NCI-H748 treated with DMSO at 0.1 percent for 48 hours (cell line): ENCODE data around the gene ASAP2.

ENCODE experiments used
- DNase-seq: peaks from one replicate; lab custom pipeline; 2025; lab: John Stamatoyannopoulos, UW

ASAP2 gene

DNA sequence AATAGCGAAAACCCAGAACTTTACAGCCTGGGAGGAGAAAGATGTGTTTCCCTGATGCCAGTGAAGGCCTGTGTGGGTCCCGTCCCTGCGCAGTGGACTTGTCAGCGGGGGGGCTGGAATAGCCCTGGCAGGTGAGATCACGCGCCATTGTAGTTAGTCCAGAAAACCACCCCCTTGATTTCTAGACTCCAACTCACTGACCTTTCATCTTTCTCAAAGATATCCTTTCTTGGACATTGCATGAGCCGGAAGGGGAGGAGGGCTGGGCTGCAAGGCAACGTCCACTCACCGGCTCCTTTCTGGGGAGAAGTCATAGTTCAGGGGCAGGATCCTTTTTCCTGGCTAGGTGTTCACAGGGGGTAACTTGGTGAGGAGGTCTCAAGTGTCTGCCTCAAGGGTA is 22.3 kb upstream of the ASAP2 start:
- no peak for DNase-seq

DNA sequence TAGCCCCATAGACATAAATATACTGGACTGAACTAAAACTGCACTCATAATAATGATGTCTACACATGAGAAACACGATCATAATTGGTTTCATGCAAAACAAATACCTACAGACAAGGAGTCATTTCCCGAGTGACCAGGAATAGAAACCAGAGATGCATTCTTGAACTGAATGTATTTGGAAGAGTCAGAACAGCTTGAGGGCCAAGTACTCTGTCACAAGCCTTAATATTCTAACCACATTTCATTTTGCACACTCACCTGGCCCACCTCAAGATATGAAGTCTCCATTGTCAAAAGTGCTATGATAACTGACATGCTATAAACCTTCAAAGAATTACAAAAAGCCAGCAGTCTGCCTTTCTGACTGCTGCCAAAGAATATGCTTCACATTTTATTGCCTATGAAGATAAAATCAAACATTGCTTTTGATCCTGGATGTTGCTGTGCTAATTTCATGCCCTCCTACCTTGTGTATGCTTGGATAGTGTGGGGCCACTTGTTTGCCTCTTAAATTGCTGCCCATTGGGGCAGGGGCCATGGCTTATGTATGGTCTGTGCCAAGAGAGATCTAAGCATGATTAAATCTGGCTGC is 18.9 kb upstream of the ASAP2 start:
- no peak for DNase-seq

DNA sequence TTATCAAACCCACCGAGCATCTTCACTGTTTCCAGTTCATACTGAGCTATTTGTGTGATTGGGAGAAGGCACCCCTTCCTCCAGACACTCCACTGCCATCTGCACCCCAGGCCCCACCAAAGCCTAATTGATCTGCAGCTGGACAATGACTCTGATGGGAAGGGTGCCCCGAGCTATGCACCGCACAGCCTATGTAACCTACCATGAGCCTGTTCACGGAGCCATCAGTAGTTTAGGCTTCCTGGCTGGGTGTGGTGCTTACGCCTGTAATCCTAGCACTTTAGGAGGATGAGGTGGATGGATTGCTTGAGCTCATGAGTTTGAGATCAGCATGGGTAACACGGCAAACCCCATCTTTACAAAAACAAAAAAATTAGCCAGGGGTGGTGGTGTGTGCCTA is 17.8 kb upstream of the ASAP2 start:
- DNase-seq: no peak

DNA sequence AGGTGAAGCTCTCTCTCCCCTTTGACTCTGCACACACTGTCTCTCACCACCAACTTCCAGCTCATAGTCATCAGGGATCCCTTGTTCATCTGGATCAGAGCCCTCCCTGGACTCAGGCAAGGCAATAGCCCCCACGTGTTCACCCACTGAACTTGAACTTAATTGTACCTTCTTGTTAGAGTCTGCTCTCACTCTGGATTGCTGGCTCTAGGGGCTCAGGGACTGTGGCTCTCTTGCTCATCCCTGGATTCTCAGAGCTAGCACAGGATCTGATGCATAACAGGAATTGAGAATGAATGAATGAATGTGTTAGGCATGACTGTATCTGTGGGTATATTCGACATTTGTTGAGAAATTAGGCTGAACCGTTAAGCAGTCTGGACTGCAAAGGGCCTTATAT is 16.7 kb upstream of the ASAP2 start:
- no peak for DNase-seq

DNA sequence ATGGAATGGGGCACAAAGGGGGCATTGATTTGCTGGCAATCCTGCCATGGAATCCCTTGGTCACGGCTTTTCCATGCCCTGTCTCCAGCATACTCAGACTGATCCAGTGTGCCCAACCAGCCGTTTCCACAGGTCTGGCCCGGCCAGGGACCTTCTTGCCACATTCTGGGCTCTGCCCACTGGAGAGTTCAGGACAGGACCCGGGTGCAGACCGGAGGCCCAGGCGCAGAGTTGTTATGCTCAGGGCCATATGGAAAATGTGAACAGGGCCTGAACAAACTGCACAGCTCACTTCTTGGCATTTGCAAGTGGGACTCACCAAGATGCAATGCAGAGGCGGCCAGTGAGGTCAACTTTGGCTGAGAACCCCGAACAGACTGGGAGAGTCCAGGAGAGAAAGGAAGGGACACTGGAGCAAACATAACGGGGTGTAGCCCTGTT is 15.6 kb upstream of the ASAP2 start:
- DNase-seq: no peak

DNA sequence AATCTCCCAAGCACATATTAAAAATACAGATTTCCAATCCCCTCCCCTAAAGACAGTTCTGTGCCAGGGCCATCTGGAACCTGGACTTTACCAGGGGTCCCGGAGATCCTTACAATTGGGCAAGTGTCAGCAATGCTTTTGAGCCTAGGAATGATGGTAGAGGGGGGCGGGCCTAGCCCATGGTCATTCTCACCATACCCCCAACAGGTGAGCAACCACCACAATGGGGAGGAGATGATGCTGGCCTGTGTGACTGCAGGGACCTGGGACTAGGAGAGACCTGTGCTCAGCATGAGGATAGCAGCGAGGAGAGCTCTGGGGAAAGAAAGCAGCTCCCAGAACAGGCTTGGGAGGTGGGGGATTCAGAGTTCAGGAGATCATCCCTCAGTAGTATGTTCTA is 13.9 kb upstream of the ASAP2 start:
- DNase-seq: no peak

DNA sequence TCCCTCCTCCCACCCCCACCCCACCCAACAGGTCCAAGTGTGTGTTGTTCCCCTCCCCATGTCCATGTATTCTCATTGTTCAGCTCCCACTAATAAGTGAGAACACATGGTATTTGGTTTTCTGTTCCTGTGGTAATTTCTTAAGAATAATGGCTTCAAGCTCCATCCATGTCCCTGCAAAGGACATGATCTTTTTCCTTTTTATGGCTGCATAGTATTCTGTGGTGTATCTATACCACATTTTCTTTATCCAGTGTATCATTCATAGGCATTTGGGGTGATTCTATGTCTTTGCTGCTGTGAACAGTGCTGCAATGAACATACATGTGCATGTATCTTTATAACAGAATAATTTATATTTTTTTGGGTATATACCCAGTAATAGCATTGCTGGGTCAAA is 12.3 kb upstream of the ASAP2 start:
- no peak for DNase-seq

DNA sequence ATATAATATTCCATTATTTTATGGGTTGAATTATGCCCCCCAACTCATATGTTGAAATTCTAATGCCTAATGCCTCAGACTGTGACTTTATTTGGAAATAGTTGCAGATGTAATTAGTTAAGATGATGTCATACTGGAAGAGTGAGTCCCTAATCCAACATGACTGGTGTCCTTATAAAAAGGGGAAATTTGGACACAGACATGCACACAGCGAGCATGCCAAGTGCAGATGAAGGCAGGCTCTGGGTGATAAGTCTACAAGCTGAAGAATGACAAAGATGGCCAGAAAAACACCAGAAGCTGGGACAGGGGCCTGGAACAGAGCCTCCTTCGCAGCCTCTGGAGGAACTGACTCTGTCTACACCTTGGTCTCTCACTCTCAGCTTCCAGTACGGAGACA is 10.0 kb upstream of the ASAP2 start:
- no peak for DNase-seq

DNA sequence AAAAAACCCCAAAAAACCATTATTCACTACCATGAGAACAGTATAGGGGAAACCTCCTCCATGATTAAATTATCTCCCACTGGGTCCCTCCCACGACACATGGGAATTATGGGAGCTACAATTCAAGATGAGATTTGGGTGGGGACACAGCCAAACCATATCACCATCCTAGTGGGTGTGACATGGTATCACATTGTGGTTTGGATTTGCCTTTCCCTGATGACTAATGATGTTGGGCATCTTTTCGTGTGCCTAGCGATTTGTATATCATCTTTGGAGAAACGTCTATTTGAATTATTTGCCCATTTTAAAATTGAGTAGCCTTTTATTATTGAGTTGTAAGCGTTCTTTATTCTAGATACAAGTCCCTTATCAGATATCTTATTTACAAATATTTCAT is 8.7 kb upstream of the ASAP2 start:
- DNase-seq: no peak

DNA sequence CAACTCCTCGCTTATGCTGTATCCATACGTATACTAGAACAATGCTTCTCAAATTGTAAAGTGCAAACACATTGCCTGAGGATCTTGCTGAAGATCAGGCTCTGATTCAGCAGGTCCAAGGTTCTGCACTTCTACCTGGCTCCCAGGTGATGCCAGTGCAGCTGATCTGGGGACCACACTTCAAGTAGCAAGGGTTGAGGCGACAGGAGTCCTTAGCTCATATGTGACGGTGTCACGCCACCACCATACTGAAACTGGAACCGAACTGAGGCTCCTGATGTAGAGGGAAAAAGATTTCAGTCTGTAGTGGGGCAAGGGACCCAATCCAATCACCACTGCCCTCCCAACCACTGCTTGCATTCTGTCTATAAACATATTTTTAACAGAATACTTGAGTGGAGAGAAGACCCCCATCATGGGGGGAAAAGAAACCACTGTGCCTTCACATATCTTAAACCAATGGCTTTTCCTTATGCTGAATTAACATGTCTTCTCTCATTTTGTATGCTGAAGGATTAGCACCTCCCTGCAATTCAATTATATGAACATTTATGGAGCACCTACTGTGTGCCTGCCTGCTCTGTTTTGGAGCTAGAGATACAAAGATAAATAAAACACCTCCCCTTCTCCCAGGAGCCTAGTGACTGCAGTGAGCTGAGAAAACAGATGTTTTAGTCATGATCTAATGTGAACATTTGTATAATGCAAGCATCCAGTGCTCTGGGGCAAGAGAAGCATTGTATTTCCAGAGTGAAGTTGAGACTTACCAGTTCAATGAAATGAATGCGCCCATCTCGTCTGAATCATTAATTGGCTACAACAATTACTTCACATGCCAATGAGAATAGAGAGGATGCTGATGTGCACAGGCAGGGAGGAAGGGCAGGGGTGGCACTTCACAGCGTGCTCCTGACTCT is 6.6 kb upstream of the ASAP2 start:
- no peak for DNase-seq

DNA sequence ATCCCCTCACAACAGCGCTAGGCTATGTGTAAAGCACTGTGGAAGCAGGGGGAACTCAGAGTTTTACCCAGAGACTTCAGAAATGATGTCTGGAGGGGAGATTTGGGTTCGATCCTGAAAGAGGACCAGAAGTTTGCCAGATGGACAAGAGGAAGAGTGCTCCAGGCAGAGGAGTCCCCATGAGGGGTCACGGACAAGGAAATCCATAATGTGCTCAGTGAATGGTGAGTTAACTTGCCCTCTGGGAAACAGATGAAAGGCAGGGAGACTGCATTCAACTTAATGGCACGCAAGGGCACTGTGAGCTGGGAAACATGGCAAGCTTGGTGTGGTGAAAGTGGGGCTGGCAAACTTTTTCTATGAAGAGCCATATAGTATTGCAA is 6.0 kb upstream of the ASAP2 start:
- DNase-seq: no peak

DNA sequence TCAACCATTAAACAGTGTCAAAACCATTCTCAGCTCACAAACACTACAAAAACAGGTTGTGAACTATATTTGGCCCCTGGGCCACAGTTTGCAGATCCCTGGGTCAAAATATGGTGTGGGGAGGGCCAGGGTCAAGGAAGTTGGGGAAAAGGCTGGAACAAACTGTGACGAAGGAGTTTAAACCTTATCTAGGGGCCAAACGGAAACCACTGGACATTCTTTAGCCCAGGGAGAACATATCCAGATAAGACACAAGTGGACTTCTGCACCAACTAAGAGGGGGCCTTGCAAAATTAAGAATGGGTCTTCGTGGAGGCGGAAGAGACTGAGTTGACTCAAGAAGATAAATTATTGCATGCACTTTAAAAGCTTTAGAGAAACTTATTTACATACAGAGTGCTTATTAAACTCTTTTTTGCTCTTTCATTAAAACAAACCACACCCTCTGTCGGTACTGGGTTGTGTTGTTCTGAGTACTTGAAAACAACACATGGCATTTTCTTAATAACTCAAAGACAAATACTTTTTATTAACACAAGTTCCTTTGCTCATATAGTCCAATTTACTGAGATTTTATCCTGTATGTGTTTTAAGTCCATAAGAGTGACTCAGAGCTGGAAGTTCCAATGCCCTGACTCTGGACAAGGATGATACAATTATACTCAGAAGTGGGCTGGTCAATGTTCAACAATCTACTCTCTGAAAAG is 5.3 kb upstream of the ASAP2 start:
- no peak for DNase-seq

DNA sequence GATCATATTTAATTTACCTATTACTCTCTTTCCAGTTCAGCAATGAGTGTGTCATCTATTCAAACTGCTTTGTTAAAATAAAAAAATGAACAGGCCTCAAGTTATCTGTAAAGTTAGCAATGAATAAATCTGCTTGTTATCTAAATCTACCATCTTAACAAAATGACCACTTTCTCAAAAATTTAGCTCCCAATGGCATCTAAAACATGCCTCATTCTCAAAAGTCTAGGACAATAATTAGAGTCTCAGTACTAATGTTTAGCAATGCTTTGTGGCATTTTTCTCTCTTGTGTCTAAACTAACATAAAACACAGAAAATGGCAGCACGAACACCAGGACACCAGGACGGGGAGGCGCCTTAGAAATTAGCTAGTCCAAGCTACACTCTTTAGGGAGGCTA is 3.6 kb upstream of the ASAP2 start:
- no peak for DNase-seq

DNA sequence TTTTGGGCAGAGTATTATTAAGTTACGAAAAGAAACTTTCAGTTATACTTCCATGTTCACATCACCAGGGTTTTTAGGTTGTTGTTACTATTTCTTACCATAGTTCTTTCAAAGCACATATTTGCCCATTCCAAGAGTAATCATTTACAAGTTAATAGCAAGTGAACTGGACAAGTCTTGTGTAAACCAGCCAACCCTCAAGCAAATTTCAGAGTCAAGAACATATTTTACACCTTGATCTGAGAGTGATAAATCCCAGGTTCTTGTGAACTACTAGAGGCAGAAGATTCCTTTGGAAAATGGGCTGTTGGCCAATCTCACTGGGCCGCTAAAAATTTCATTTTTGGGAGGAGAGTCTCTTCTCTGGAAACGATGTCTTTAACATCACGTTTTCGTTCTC is 2.7 kb upstream of the ASAP2 start:
- DNase-seq: no peak

DNA sequence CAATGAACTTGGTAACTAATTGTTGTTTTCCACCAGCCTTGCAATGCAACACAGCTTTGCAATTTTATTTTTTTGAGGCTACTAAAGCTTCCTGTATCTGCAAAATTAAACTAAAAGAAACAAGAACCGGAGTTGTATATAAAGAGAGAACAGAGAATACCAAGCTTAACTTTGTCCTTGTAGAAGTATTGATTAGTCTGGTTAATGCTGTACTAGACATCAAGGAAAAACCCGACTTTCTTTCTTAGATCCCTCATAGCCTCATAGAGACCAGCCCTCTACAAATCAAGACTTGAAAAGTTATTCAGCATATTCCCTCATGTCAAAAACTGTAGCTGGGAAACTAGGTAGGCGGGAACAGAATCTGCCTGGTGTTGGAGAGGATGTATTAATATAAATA is 1.7 kb upstream of the ASAP2 start:
- DNase-seq: no peak

DNA sequence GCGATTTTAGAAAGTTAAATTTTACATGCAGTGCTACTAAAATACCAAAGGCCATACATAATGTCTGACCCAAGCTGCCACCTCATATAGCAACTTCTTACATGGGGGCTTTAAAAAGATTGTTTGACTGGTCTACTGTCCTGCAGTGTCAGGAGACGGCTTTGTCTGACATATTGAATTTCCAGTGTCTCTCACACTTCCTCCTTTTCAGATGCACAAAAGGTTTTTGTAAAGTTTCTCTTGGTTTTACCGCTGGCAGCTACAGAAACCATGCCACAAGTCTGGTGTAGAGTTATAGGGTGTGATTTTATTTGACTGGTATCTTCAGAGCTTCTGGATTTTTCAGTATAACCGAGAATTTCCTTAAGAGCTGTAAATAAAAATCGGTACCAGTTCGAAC is 1.1 kb upstream of the ASAP2 start:
- no peak for DNase-seq

DNA sequence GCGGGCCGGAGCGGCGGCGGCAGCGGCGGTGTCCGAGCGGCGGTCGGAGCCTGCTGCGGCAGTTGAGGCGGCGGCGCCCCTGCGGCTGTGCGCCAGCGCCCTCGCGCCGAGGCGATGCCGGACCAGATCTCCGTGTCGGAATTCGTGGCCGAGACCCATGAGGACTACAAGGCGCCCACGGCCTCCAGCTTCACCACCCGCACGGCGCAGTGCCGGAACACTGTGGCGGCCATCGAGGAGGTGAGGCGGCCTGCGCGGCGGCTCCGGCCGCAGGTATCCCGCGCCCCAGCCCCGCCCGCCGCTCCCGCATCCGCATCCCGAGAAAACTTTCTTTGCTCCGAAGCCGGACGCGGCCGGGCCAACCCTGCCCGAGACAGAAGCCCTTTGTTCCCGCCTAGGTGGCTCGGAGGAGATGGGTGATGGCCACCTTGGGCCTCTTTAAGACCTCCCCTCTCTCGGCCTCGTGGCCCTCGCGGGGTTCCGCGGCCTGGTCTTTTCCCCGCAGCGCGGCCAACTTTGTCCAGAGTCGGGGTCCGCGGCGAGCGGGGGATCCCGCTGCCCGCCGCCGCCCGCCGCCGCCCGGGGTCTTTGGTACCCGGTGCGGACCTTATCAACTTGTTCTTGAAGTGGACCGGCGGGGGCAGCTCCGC is 504 bp downstream of the ASAP2 start:
- DNase-seq: no peak

DNA sequence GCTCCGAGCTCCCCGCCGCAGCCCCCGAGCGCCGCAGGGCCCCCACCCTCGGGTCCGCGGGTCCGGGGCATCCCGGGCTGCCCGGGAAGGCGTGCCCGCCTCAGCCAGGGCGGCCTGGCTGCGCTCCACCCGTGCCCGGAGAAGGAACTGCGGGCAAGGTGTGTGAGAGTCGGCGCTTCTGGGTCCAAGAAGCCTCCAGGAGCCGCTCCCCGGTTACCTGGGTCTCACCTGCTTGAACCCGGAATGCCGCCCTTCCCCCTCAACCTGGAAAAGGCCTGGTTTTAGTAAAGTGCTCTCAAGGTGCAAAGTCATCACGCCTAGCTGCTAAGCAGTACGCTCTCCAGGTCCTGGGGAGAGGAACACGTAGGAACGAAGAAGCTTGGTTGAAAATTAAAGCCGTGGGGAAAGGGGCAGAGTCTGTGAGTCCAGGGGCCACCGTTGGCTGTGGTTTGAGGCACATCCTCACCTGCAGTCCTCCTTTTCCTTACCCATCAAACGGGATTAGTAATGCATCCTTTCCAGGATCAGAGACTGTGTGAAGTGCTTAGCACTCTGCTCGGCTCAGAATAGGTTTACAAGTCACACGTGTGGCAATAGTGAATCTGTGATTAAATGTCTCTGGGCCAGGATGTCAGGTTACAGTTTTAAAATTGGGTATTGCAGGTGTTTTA is 1.2 kb downstream of the ASAP2 start:
- peak; percentile 44 for DNase-seq

DNA sequence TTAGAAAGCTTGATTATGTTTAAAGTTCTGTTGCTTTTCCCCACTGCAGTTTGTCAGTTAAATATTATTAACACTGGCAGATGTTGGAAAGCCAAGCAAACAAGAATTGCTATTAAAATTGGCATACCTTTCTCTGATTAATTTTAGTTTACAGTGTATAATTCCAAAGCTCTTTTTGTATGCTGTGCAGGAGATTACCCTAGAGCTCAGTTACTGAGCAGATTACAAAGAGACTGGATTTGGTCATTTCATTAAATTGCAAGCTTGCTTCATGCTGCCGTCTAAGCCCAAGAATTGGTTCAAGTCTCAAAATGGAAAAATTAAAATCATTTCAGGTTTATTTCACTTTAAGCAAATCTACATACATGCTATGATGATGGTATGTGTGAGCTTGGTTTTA is 2.3 kb downstream of the ASAP2 start:
- DNase-seq: no peak

DNA sequence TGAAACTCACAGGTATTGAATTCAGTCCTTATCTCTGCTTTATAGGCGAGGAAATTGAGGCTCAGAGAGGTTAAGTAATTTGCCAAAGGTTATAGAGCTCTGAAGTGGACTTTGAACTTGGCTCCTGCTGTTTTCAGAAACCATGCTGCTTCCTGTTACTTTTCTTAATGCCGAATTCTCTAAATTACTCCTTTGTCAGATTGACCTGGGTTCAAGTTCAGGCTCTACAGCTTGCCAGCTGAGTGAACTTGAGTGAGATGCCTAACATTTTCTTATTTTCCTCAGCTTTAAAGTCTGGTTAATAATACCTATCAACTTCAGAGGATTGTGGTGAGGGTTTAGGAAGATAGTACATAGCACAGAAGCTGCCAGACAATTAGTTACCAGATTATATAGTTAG is 3.4 kb downstream of the ASAP2 start:
- no peak for DNase-seq

DNA sequence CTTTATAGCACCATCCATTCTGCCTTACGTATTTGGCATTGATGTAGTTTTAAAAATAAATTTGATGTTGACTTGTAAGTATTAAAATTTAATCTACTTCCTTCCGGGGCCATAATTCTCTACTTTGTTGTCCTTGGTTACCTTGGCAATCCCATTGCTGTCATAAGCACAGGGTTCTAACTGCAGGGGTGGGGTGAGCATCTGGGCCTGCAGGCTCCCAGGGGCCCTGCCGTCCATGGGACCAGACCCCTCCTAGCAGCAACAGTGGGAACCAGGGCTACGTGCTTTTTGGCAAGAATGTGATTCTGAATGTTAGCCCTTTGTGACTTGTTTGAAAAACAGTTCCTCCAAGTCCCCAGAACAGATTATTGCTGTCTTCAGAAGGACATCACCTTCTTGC is 4.9 kb downstream of the ASAP2 start:
- DNase-seq: no peak

DNA sequence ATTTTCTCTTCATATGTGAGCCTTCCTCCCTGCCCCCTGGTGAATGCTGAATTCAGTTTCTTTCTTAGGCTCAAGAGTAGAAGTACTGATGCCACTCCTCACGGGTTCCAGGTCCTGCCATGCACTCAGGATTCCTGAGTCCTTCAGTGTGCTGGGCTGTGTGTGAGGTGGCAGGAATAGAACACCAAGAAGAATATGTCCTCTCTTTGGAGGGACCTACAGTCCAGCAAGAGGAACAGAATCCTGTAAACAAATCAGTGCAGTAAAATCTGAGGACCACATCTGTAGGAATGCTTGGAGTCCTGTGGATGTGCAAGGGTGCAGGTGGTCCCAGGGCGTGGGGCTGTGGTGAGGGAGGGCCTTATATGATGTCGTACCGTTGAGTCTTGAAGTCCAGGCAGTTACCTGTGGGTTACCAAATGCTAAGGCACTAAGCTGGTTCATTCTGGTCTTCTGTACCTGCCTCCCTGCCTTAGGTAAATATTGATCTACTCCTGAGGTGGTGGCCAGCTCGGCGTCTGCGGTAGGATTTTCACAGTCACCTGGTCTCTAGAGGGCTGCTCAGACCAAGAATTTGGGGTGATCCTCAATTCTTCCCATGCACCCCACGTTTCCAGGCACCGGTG is 5.5 kb downstream of the ASAP2 start:
- DNase-seq: peak; percentile 25
